ENCODE measurements around the gene CNOT1. TPM values are rescaled to one million over a fixed set of nuclear protein-coding genes. Genes with fewer than 3 reads are reported as not detected.
"Not testable (repeated sequence)": the region's sequence is repeated elsewhere in the genome, so short reads cannot be mapped to it uniquely, and the experiment has no call there.

Gene CNOT1
- total and polyA plus RNA-seq, 3 donors from 2014 or later: 267 to 449 (median 272) TPM

GRCh38 chr16:58639836-58640235 is 10.2 kb upstream of the CNOT1 start:
- intact Hi-C loops (cut with DNase I; ENCODE audit: low total_unique reads): loop anchor here (10.0 kb wide), 1 partner anchor 125 kb away; the partner anchor contains the start of gene SETD6
- WGBS, 2 donors: 83 to 89% methylated on average over 5 to 8 of the region's 8 CpGs
- TF ChIP-seq POLR2A (IDR thresholded peaks at IDR 0.05) (no peak), CTCF (IDR thresholded peaks at IDR 0.05) (no peak)

DNA sequence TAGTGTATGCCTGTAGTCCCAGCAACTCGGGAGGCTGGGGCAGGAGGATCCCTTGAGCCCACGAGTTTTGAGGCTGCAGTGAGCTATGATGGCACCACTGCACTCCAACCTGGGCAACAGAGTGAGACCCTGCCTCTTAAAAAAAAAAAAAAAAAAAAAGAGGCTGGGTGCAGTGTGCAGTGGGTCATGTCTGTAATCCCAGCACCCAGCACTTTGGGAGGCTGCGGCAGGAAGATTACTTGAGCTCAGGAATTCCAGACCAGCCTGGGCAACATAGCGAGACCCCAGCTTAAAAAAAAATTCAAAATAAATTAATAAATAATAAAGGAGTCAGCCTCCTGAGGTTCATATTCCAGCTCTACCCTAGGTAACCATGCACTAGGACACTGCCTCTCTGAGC is 9.6 kb upstream of the CNOT1 start:
- intact Hi-C loops (cut with DNase I; ENCODE audit: low total_unique reads): loop anchor here (10.0 kb wide), 1 partner anchor 124 kb away; the partner anchor contains the start of gene SETD6
- no peak overlapping the region for H3K4me3 ChIP-seq
- H3K27ac ChIP-seq: no peak overlapping the region
- WGBS, 2 donors: 71 to 97% methylated on average over 4 of the region's 4 CpGs
- H3K27me3 ChIP-seq: no peaks in the 10 kb centered on the region
- TF ChIP-seq CTCF (IDR thresholded peaks at IDR 0.05) (no peak), POLR2A (IDR thresholded peaks at IDR 0.05) (no peak)
- DNase-seq: no peak
- H3K4me1 ChIP-seq: peaks cover 3% of the 10 kb centered on the region
- no peaks in the 10 kb centered on the region for H3K36me3 ChIP-seq (ENCODE audit: low read depth, missing control alignments)
- no peaks in the 10 kb centered on the region for H3K9me3 ChIP-seq

More at GRCh38 chr16:58639836-58640235, 10.2 kb upstream of the CNOT1 start:
- no peak for DNase-seq
- Histone ChIP-seq H3K27me3 (no peaks in the 10 kb centered on the region), H3K36me3 (ENCODE audit: low read depth, missing control alignments) (no peaks in the 10 kb centered on the region), H3K27ac (no peak overlapping the region), H3K4me1 (peaks cover 3% of the 10 kb centered on the region), H3K4me3 (no peak overlapping the region), H3K9me3 (no peaks in the 10 kb centered on the region)

GRCh38 chr16:58638148-58639036 is 8.8 kb upstream of the CNOT1 start:
- Histone ChIP-seq H3K36me3 (ENCODE audit: low read depth, missing control alignments) (no peaks in the 10 kb centered on the region), H3K9me3 (no peaks in the 10 kb centered on the region), H3K27ac (no peak overlapping the region), H3K4me3 (no peak overlapping the region), H3K4me1 (peaks cover 3% of the 10 kb centered on the region), H3K27me3 (no peaks in the 10 kb centered on the region)
- TF ChIP-seq POLR2A (IDR thresholded peaks at IDR 0.05) (no peak), CTCF (IDR thresholded peaks at IDR 0.05) (peak in 2 of 3 experiments; percentile 30 to 39)
- DNase-seq: peak; percentile 66
- intact Hi-C loops (cut with DNase I; ENCODE audit: low total_unique reads): loop anchor here (10.0 kb wide), 1 partner anchor 124 kb away; the partner anchor contains the start of gene SETD6
- WGBS, 2 donors: 51 to 54% methylated on average over 8 of the region's 8 CpGs

DNA sequence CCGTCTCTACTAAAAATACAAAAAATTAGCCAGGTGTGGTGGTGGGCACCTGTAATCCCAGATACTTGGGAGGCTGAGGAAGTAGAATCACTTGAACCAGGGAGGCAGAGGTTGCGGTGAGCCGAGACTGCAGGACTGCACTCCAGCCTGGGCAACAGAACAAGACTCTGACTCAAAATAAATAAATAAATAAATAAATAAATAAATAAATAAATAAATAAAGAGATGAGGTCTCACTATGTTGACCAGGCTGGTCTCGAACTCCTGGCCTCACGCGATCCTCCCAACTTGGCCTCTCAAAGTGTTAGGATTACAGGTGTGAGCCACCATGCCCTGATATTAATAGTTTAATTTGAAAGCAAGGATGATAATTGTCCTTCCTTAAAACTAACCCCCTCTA is 7.4 kb upstream of the CNOT1 start:
- H3K27me3 ChIP-seq; H3K27ac ChIP-seq; H3K9me3 ChIP-seq; H3K36me3 ChIP-seq (ENCODE audit: low read depth, missing control alignments); H3K4me3 ChIP-seq; H3K4me1 ChIP-seq; DNase-seq: not testable (repeated sequence)
- WGBS, 2 donors: 94 to 97% methylated on average over 6 of the region's 6 CpGs
- intact Hi-C loops (cut with DNase I; ENCODE audit: low total_unique reads): loop anchor here (10.0 kb wide), 1 partner anchor 122 kb away; the partner anchor contains the start of gene SETD6

GRCh38 chr16:58636466-58636865 is 6.8 kb upstream of the CNOT1 start:
- H3K4me1 ChIP-seq: peaks cover 3% of the 10 kb centered on the region
- H3K36me3 ChIP-seq (ENCODE audit: low read depth, missing control alignments): no peaks in the 10 kb centered on the region
- DNase-seq: no peak
- no peak overlapping the region for H3K27ac ChIP-seq
- no peaks in the 10 kb centered on the region for H3K9me3 ChIP-seq
- WGBS, 2 donors: 94 to 97% methylated on average over 4 of the region's 4 CpGs
- intact Hi-C loops (cut with DNase I; ENCODE audit: low total_unique reads): loop anchor here (10.0 kb wide), 1 partner anchor 122 kb away; the partner anchor contains the start of gene SETD6
- no peaks in the 10 kb centered on the region for H3K27me3 ChIP-seq
- no peak for TF ChIP-seq CTCF (IDR thresholded peaks at IDR 0.05)
- no peak for TF ChIP-seq POLR2A (IDR thresholded peaks at IDR 0.05)
- no peak overlapping the region for H3K4me3 ChIP-seq

All from testis (tissue), 3 donors.